LNCaP clone FGC (cell line): ENCODE results near the gene C1orf159.
A peak's percentile ranks its signal among the peaks of the same experiment; 100 is the strongest.

Source experiments
- DNase-seq: peaks from one replicate; pipeline ENCODE4 v3.0.0-alpha.2; 2011; ENCODE audit warnings: low read depth
- H3K4me3 ChIP-seq: 2 replicates; pipeline ENCODE4 v1.5.1; 2011; ENCODE audit warnings: mild to moderate bottlenecking, low read depth, low read length, control low read depth
- TF ChIP-seq, protein P1 (sequence below): IDR thresholded peaks from 2 replicates; pipeline ENCODE4 v1.5.1; 2012; ENCODE audit warnings: mild to moderate bottlenecking; ENCODE audit not compliant: control insufficient read depth, insufficient read depth; ENCODE audit errors: extremely low read depth

C1orf159 gene

GRCh38 chr1:1074631-1075147 lies 41.2 kb downstream of the C1orf159 start:
- TF ChIP-seq, protein P1, sequence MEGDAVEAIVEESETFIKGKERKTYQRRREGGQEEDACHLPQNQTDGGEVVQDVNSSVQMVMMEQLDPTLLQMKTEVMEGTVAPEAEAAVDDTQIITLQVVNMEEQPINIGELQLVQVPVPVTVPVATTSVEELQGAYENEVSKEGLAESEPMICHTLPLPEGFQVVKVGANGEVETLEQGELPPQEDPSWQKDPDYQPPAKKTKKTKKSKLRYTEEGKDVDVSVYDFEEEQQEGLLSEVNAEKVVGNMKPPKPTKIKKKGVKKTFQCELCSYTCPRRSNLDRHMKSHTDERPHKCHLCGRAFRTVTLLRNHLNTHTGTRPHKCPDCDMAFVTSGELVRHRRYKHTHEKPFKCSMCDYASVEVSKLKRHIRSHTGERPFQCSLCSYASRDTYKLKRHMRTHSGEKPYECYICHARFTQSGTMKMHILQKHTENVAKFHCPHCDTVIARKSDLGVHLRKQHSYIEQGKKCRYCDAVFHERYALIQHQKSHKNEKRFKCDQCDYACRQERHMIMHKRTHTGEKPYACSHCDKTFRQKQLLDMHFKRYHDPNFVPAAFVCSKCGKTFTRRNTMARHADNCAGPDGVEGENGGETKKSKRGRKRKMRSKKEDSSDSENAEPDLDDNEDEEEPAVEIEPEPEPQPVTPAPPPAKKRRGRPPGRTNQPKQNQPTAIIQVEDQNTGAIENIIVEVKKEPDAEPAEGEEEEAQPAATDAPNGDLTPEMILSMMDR, result no peak
- no peak for DNase-seq
- H3K4me3 ChIP-seq, result no peak overlapping the region

DNA sequence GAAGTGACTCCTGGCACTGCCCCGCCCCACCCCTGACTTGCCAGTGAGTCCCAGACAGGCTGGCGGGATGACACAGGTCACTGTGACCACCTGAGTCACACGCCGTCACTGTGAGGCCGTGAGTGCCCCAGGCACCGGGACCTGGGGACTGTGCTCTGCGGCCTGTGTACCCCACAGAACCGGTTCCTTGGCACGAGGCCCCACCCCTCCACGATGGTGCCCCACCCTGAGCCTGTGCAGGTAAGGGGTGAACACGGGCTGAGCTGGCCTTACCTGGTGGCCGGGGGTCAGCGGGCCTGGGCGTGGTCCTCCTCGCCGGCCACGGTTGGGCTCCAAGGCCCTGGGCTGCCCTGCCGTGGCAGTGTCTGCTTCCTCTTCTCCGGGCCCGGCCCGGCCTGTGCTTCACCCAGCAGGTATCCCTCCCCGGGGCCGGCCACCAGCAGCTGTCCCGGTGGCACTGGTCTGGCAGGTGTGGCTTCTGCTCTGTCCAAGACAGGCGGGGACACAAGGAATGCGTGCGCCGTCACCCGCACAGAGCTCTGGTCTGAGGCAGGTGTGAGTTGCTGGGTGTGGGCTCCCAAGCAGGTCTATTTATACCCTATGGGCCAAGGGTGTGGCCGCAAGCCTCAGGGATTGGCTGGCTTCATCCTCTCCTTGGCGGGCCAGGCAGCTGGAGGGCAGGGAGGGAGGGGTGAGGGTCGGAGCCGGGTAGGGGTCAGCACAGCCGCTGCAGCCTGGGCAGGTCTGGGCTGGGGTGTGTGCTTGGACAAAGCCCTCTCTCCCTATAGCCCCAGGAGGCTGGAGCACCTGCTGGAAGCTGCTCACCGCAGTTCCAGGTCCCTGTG lies 41.9 kb downstream of the C1orf159 start, which contains the start of gene RNF223:
Gene RNF223, minus strand, starts transcription at position 564 of the 845 bp plus-strand sequence. CDS start 1,740 bp downstream, outside the sequence.
- peak within 1 kb of the TSS; percentile 58 for H3K4me3 ChIP-seq
- peak; percentile 95 for DNase-seq
- TF ChIP-seq, protein P1, result no peak

GRCh38 chr1:1072849-1073742 lies 42.8 kb downstream of the C1orf159 start:
- H3K4me3 ChIP-seq, result peak overlapping the region; percentile 58

DNA sequence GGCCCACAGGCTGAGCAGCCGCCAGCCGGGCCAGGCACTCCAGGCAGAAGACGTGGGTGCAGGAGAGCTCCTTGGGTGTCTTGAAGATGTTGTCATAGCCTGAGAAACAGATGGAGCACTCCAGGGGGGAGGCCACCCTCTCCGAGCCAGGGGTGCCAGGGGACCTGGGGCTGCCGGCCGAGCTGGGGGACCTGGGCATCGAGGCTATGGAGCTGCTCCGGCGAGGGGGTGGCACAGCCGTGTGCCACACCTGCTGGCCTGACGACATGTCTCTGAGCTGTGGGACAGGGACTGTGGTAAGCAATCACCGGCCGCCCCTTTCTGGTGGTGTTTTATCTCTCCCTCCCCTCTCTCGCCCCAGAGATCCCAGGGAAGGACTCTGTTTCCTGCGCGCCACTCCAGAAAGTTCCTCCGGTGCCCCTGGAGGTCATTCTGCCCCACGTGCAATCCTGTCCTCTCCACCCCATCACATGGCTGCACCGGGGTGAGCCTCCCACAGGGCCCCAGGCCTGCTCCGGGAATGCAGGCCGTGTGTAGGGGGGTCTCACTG lies 43.5 kb downstream of the C1orf159 start:
- TF ChIP-seq, protein P1, result no peak
- no peak overlapping the region for H3K4me3 ChIP-seq
- DNase-seq, result no peak

More at GRCh38 chr1:1072849-1073742, 42.8 kb downstream of the C1orf159 start:
- TF ChIP-seq, protein P1, result no peak
- no peak for DNase-seq

- H3K4me3 ChIP-seq, result no peak overlapping the region
- DNase-seq, result no peak
- TF ChIP-seq, protein P1, result no peak
These were observed 44.2 kb downstream of the C1orf159 start for GRCh38 chr1:1071486-1072298.
